GM19043 (cell line): Measurements from ENCODE around the gene YPEL4.

Source experiments
- ATAC-seq: cut with Tn5 transposase; IDR thresholded peaks from one replicate; pipeline ENCODE4 v1.9.1; 2021; ENCODE audit warnings: low read depth; ENCODE audit not compliant: unreplicated experiment

YPEL4 gene

DNA sequence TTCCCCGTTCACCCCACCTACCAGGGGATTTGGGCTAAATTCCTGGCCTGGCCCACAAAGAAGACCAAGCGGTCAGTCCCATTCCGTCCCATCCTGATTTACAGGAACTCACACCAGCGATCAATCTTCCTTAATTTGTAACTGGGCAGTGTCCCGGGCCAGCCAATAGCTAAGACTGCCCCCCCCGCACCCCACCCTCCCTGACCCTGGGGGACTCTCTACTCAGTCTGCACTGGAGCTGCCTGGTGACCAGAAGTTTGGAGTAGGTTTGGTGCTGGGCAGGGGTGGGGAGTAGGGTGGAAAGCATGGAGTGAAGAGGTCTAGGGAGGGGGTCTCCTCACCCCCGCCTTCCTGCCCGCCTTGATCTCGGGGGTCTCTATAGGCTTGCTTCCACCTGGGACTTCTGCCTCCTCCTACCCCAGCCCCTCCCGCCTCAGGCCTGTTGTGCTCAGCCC, 52.2 kb downstream of the YPEL4 start, which contains the start of gene SERPING1:
Gene SERPING1 (plus strand): TSS at position 225 of the 455 bp plus-strand sequence. CDS start 586 bp downstream, outside the sequence.
- ATAC-seq: no peak

DNA sequence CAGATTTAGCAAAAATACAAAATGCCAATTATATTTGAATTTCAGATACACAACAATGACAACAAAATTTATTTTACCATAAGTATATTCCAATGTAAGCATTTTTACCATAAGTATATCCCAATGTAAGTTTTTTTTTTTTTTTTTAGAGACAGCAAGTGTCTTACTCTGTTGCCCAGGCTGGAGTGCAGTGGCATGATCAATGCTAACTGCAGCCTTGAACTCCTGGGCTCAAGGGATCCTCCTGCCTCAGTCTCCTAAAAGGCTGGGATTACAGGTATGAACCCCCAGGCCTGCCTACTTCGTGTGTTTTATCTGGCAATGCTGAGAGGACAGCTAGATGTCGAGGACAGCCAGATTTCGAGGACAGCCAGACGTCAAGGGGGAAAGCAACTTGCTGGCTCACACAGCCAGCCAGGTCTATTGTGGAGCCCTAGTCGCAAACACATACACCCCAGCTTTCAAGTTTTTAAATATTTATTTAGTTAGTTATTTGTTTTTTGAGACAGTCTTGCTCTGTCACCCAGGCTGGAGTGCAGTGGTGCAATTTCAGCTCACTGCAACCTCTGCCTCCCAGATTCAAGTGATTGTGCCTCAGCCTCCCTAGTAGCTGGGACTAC, 53.3 kb downstream of the YPEL4 start:
- no peak for ATAC-seq
